ENCODE data around the gene RPS3. TPM values are rescaled to one million over a fixed set of nuclear protein-coding genes. Genes with fewer than 3 reads are reported as not detected.

RPS3 gene
- total and polyA plus RNA-seq, 2 donors (not counting 1 experiment from before 2014, with no cell fraction given): 1,593 to 3,359 TPM

DNA sequence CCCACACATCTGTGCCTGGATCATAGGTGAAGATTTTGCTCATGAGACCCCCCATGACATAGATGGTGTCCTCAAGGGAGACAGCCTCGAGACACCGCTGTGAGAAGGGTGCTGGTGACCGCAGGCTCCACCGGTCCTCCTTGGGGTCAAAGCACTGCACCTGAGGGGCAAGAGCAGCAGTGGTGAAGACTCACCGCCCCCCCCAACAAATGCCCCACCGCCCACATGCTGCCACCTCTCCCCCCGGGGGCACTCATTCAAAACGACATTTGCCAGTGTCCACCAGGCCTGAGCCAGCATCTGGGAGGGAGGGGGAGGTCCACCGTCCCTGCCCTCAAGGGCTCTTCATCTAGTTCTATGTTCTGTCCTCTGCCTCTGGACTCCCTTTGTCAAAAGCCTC lies 24.4 kb downstream of the RPS3 start:
- TF ChIP-seq CTCF (conservative IDR thresholded peaks at IDR 0.05 in 1 of 2, IDR thresholded peaks at IDR 0.05 in 1 of 2; ENCODE audit: low read depth in 1 of 2, low read length in 2 of 2) (no peak), EZH2 (IDR thresholded peaks at IDR 0.05; ENCODE audit: low read length, missing control alignments) (no peak)
- no peak overlapping the region for H3K27ac ChIP-seq (ENCODE audit: insufficient read depth, low read length)
- no peaks in the 10 kb centered on the region for H3K27me3 ChIP-seq (ENCODE audit: control insufficient read depth, insufficient read depth, low read length)
- H3K79me2 ChIP-seq (ENCODE audit: control insufficient read depth, insufficient read depth, low read length): no peaks in the 10 kb centered on the region
- no peak overlapping the region for H2AFZ ChIP-seq (ENCODE audit: low read length)
- H3K36me3 ChIP-seq (ENCODE audit: control insufficient read depth, insufficient read depth, low read length): peaks cover 4% of the 10 kb centered on the region
- no peak overlapping the region for H3K9ac ChIP-seq (ENCODE audit: insufficient read depth, low read length)
- DNase-seq (ENCODE audit: low read depth in 2 of 2): no peak
- no peak overlapping the region for H3K4me2 ChIP-seq (ENCODE audit: extremely low read depth, insufficient read depth, low read length)
- no peak overlapping the region for H3K4me3 ChIP-seq (replicated peaks in 1 of 4; ENCODE audit: control extremely low read depth in 1 of 4, insufficient read depth in 1 of 4, low read depth in 3 of 4, low read length in 4 of 4)
- H4K20me1 ChIP-seq (ENCODE audit: control insufficient read depth, extremely low read depth, insufficient read depth, low read length): no peaks in the 10 kb centered on the region
- peaks cover 3% of the 10 kb centered on the region for H3K4me1 ChIP-seq (ENCODE audit: control insufficient read depth, extremely low read depth, insufficient read depth, low read length)
- H3K9me3 ChIP-seq (ENCODE audit: control insufficient read depth, insufficient read depth, low read depth, low read length): no peaks in the 10 kb centered on the region

DNA sequence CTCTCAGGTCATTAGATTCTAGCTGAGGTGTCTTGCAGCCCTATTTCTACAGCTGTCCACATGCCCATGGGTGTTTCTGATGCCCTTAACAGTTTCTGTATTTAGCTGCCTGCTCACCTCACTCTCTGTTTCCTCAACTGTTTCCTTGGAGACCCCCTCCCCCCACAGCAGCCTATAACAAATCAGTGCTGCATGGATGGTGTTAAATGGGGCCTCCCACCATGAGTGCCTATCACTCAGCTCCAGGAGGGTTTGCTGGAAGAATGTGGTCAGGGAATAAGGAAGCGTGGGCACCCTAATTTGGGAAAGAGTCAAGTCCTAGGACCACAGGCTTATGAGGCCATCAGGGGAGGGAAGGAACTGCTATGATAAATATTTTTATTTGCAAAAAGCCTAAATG lies 25.1 kb downstream of the RPS3 start:
- no peak overlapping the region for H3K27ac ChIP-seq (ENCODE audit: insufficient read depth, low read length)
- H3K36me3 ChIP-seq (ENCODE audit: control insufficient read depth, insufficient read depth, low read length): peaks cover 4% of the 10 kb centered on the region
- H3K9me3 ChIP-seq (ENCODE audit: control insufficient read depth, insufficient read depth, low read depth, low read length): no peaks in the 10 kb centered on the region
- TF ChIP-seq CTCF (conservative IDR thresholded peaks at IDR 0.05 in 1 of 2, IDR thresholded peaks at IDR 0.05 in 1 of 2; ENCODE audit: low read depth in 1 of 2, low read length in 2 of 2) (no peak), EZH2 (IDR thresholded peaks at IDR 0.05; ENCODE audit: low read length, missing control alignments) (no peak)
- H3K4me3 ChIP-seq (replicated peaks in 1 of 4; ENCODE audit: control extremely low read depth in 1 of 4, insufficient read depth in 1 of 4, low read depth in 3 of 4, low read length in 4 of 4): no peak overlapping the region
- DNase-seq (ENCODE audit: low read depth in 2 of 2): no peak
- H3K79me2 ChIP-seq (ENCODE audit: control insufficient read depth, insufficient read depth, low read length): no peaks in the 10 kb centered on the region
- no peak overlapping the region for H3K9ac ChIP-seq (ENCODE audit: insufficient read depth, low read length)
- H3K27me3 ChIP-seq (ENCODE audit: control insufficient read depth, insufficient read depth, low read length): peaks cover 2% of the 10 kb centered on the region
- H3K4me1 ChIP-seq (ENCODE audit: control insufficient read depth, extremely low read depth, insufficient read depth, low read length): peaks cover 2% of the 10 kb centered on the region
- no peak overlapping the region for H2AFZ ChIP-seq (ENCODE audit: low read length)
- H4K20me1 ChIP-seq (ENCODE audit: control insufficient read depth, extremely low read depth, insufficient read depth, low read length): no peaks in the 10 kb centered on the region
- no peak overlapping the region for H3K4me2 ChIP-seq (ENCODE audit: extremely low read depth, insufficient read depth, low read length)

DNA sequence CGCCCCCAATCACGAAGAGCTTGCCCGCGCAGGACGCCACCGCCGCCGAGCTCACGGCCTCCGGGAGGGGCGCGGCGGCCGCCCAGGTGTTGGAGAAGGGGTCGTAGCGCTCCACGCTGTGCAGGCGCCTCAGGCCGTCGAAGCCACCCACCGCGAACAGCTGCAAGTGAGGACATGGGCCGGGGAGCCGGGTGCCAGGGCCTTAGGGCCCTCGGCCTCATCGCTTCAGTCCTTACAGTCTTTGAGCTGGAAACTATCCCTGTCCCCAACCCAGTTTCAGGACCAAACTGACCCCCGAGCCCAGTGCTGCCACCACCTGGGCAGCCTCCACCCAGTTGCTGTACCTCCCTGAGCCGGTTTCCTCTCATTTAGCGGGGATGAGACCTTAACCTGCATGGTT lies 26.1 kb downstream of the RPS3 start:
- Histone ChIP-seq H3K36me3 (ENCODE audit: control insufficient read depth, insufficient read depth, low read length) (peaks cover 4% of the 10 kb centered on the region), H3K4me3 (replicated peaks in 1 of 4; ENCODE audit: control extremely low read depth in 1 of 4, insufficient read depth in 1 of 4, low read depth in 3 of 4, low read length in 4 of 4) (no peak overlapping the region), H3K79me2 (ENCODE audit: control insufficient read depth, insufficient read depth, low read length) (no peaks in the 10 kb centered on the region), H3K27ac (ENCODE audit: insufficient read depth, low read length) (no peak overlapping the region), H4K20me1 (ENCODE audit: control insufficient read depth, extremely low read depth, insufficient read depth, low read length) (no peaks in the 10 kb centered on the region), H3K27me3 (ENCODE audit: control insufficient read depth, insufficient read depth, low read length) (peaks cover 8% of the 10 kb centered on the region), H3K4me1 (ENCODE audit: control insufficient read depth, extremely low read depth, insufficient read depth, low read length) (no peaks in the 10 kb centered on the region), H3K9ac (ENCODE audit: insufficient read depth, low read length) (no peak overlapping the region), H3K9me3 (ENCODE audit: control insufficient read depth, insufficient read depth, low read depth, low read length) (no peaks in the 10 kb centered on the region), H3K4me2 (ENCODE audit: extremely low read depth, insufficient read depth, low read length) (no peak overlapping the region), H2AFZ (ENCODE audit: low read length) (no peak overlapping the region)
- TF ChIP-seq EZH2 (IDR thresholded peaks at IDR 0.05; ENCODE audit: low read length, missing control alignments) (no peak), CTCF (conservative IDR thresholded peaks at IDR 0.05 in 1 of 2, IDR thresholded peaks at IDR 0.05 in 1 of 2; ENCODE audit: low read depth in 1 of 2, low read length in 2 of 2) (peak; percentile 9 to 35)
- no peak for DNase-seq (ENCODE audit: low read depth in 2 of 2)
